NCI-H69 (cell line): ENCODE data around the gene ADAP1.
A peak's percentile ranks its signal among the peaks of the same experiment; 100 is the strongest.
"Not testable (repeated sequence)": the region's sequence is repeated elsewhere in the genome, so short reads cannot be mapped to it uniquely, and the experiment has no call there.

Experiments used
- DNase-seq: peaks from one replicate; lab custom pipeline; 2025; lab: John Stamatoyannopoulos, UW

ADAP1 gene

GRCh38 chr7:954330-955238 lies at the start of gene ADAP1:
TSS of gene ADAP1 (minus strand) at chr7:954680. CDS start at chr7:954477, 203 bp downstream.
- DNase-seq = peak; percentile 68

- DNase-seq = not testable (repeated sequence)
Observed at GRCh38 chr7:1002445-1002844, 48.0 kb upstream of the ADAP1 start.

GRCh38 chr7:1002026-1002425 lies 47.5 kb upstream of the ADAP1 start:
- DNase-seq = not testable (repeated sequence)

- not testable (repeated sequence) for DNase-seq
Observed at GRCh38 chr7:1001069-1001770, 46.7 kb upstream of the ADAP1 start.

- no peak for DNase-seq
Observed at GRCh38 chr7:999941-1000935, 45.8 kb upstream of the ADAP1 start.

GRCh38 chr7:999149-999879 lies 44.8 kb upstream of the ADAP1 start:
- no peak for DNase-seq

GRCh38 chr7:997404-998395 lies 43.2 kb upstream of the ADAP1 start:
- DNase-seq = no peak

GRCh38 chr7:996079-996872 lies 41.8 kb upstream of the ADAP1 start:
- no peak for DNase-seq

- DNase-seq = no peak
Observed at GRCh38 chr7:995571-995970, 41.1 kb upstream of the ADAP1 start.

- no peak for DNase-seq
Observed at GRCh38 chr7:994592-995308, 40.3 kb upstream of the ADAP1 start.

- peak; percentile 95 for DNase-seq
Observed at GRCh38 chr7:992709-993607, 38.5 kb upstream of the ADAP1 start.

- DNase-seq = peak; percentile 26
Observed at GRCh38 chr7:991729-992656, 37.5 kb upstream of the ADAP1 start.

- DNase-seq = no peak
Observed at GRCh38 chr7:990933-991728, 36.7 kb upstream of the ADAP1 start.

GRCh38 chr7:990352-990932 lies 36.0 kb upstream of the ADAP1 start:
- peak; percentile 30 for DNase-seq

- DNase-seq = peak; percentile 66
Observed at GRCh38 chr7:988963-989529, 34.6 kb upstream of the ADAP1 start.
